K562 (cell line): Measurements from ENCODE around the gene UBE3B. TPM values are rescaled to one million over a fixed set of nuclear protein-coding genes. Genes with fewer than 3 reads are reported as not detected.

Experiments used
- ATAC-seq: fragments of 200-7000 bp; cut with Tn5 transposase; 3 replicates; pipeline ENCODE4 v1.9.1; 2020; ENCODE audit warnings: moderate library complexity
- BruUV-seq: library from RNA; stranded (reverse); fragments of 400-500 nt; replicated peaks from 2 replicates; lab custom pipeline; 2021; lab: Mats Ljungman, UMichigan
- CTCF ChIA-PET: fragments of 300-600 bp; formaldehyde crosslinking; extraction: SDS; loops from one replicate; lab custom pipeline; 2021; ENCODE audit warnings: low intra/inter-chr PET ratio; lab: Yijun Ruan, JAX
- POLR2A ChIA-PET: fragments of 300-600, 350-650 bp; sonication (Branson Sonifier 250); formaldehyde crosslinking; extraction: SDS; loops from one replicate; lab custom pipeline; 2021; ENCODE audit warnings: antibody characterized with exemption, inconsistent platforms; lab: Yijun Ruan, JAX
- DNase-seq, 4 experiments: peaks; one replicate each; pipeline versions ENCODE4 v3.0.0 to v3.0.0-alpha.2; 2011 to 2018; ENCODE audit warnings: low spot score in 3 of 4, mixed read lengths in 3 of 4; ENCODE audit errors: extremely low read depth in 1 of 4
- FAIRE-seq: peaks from 2 replicates; lab custom pipeline; 2011; peaks lifted over from hg19 to GRCh38; lab: Jason Lieb, UNC
- H2AFZ ChIP-seq: 2 replicates; pipeline ENCODE4 v1.6.0; 2011; ENCODE audit warnings: low read depth, low read length, control low read depth, inconsistent platforms
- H3K27ac ChIP-seq: fragments of 200-600 bp; 3 replicates; pipeline ENCODE4 v1.8.0; 2011; ENCODE audit warnings: low read depth, mild to moderate bottlenecking, control low read depth, inconsistent platforms, low read length, moderate library complexity, mixed read lengths; ENCODE audit errors: extremely low read depth
- H3K27me3 ChIP-seq, 2 experiments: fragments of 300-600 bp in 1 of 2; 2 replicates in 1 of 2; 3 replicates in 1 of 2; pipeline versions ENCODE4 v1.6.0 to v1.8.0; 2011; ENCODE audit warnings: inconsistent platforms in 2 of 2, low read length in 2 of 2, mild to moderate bottlenecking in 1 of 2, mixed read lengths in 1 of 2, moderate library complexity in 1 of 2; ENCODE audit not compliant: control insufficient read depth in 2 of 2, insufficient read depth in 2 of 2
- H3K36me3 ChIP-seq: fragments of 300-600 bp; 3 replicates; pipeline ENCODE4 v1.8.0; 2011; ENCODE audit warnings: mild to moderate bottlenecking, low read length, inconsistent platforms; ENCODE audit not compliant: control insufficient read depth, insufficient read depth
- H3K4me1 ChIP-seq, 2 experiments: fragments of 200-600 bp in 1 of 2; replicated peaks in 1 of 2; 2 replicates in 1 of 2; 3 replicates in 1 of 2; pipeline versions ENCODE4 v1.5.1 to v1.8.0; 2011; ENCODE audit warnings: inconsistent platforms in 2 of 2, low read length in 2 of 2, mild to moderate bottlenecking in 1 of 2, mixed read lengths in 1 of 2, moderate library complexity in 1 of 2; ENCODE audit not compliant: control insufficient read depth in 2 of 2, insufficient read depth in 2 of 2
- H3K4me2 ChIP-seq: 2 replicates; pipeline ENCODE4 v1.6.1; 2011; ENCODE audit warnings: low read length, control low read depth, inconsistent platforms, mixed read lengths; ENCODE audit not compliant: insufficient read depth
- H3K4me3 ChIP-seq: fragments of 200-600 bp; sonication (generic), shearing (Covaris generic); 2 replicates; pipeline ENCODE4 v1.5.1; 2016; ENCODE audit warnings: control low read depth, inconsistent platforms
- H3K79me2 ChIP-seq: fragments of 200-600 bp; 3 replicates; pipeline ENCODE4 v1.8.0; 2011; ENCODE audit warnings: low read length, inconsistent platforms; ENCODE audit not compliant: control insufficient read depth, insufficient read depth
- H3K9ac ChIP-seq, 2 experiments: 2 replicates each; pipeline versions ENCODE4 v1.6.0 to v1.6.1; 2011; ENCODE audit warnings: low read depth in 2 of 2, low read length in 2 of 2, control low read depth in 1 of 2, inconsistent platforms in 1 of 2, mild to moderate bottlenecking in 1 of 2, mixed read lengths in 1 of 2; ENCODE audit not compliant: insufficient read depth in 1 of 2
- H3K9me1 ChIP-seq: one replicate; pipeline ENCODE4 v1.6.0; 2011; ENCODE audit warnings: inconsistent platforms, mild to moderate bottlenecking, low read length, moderate library complexity; ENCODE audit not compliant: control insufficient read depth, insufficient read depth
- H3K9me3 ChIP-seq: replicated peaks from 2 replicates; pipeline ENCODE4 v1.5.1; 2011; ENCODE audit warnings: low read depth, low read length, inconsistent platforms; ENCODE audit not compliant: control insufficient read depth, insufficient read depth
- H4K20me1 ChIP-seq: replicated peaks from 2 replicates; pipeline ENCODE4 v1.6.1; 2011; ENCODE audit warnings: low read length, inconsistent platforms, mixed read lengths; ENCODE audit not compliant: control insufficient read depth, insufficient read depth
- ARID1B ChIP-seq: fragments of 450-650 bp; IDR thresholded peaks from 2 replicates; pipeline ENCODE4 v1.6.1; 2016; ENCODE audit warnings: antibody characterized with exemption, mild to moderate bottlenecking, inconsistent platforms
- ARID2 ChIP-seq: fragments of 450-650 bp; IDR thresholded peaks from 2 replicates; pipeline ENCODE4 v1.6.1; 2017; ENCODE audit warnings: antibody characterized with exemption, mild to moderate bottlenecking
- ARID4B ChIP-seq: sonication (generic); formaldehyde crosslinking; IDR thresholded peaks from 2 replicates; pipeline ENCODE4 v1.8.0; 2022; ENCODE audit warnings: mild to moderate bottlenecking, missing genetic modification reagents
- LEF1 ChIP-seq: fragments of 450-650 bp; IDR thresholded peaks from 2 replicates; pipeline ENCODE4 v1.6.1; 2016; ENCODE audit warnings: mild to moderate bottlenecking
- RBFOX2 ChIP-seq: fragments of 200-400 bp; formaldehyde crosslinking; IDR thresholded peaks from 2 replicates; pipeline ENCODE4 v1.6.1; 2017; ENCODE audit warnings: low read depth, mild to moderate bottlenecking, low read length, moderate library complexity
- SUPT5H ChIP-seq: fragments of 450-650 bp; IDR thresholded peaks from 2 replicates; pipeline ENCODE4 v1.6.1; 2016
- TAF1 ChIP-seq: IDR thresholded peaks from 2 replicates; pipeline ENCODE4 v1.6.1; 2011; ENCODE audit warnings: mild to moderate bottlenecking, low read length, moderate library complexity; ENCODE audit not compliant: insufficient read depth, control insufficient read depth, severe bottlenecking; ENCODE audit errors: extremely low read depth
- ZNF253 ChIP-seq: fragments of 250-450 bp; sonication (Bioruptor Pico); conservative IDR thresholded peaks from 2 replicates; pipeline ENCODE4 v1.6.1; 2021; ENCODE audit warnings: mild to moderate bottlenecking
- ZNF644 ChIP-seq: fragments of 200-800 bp; sonication (Bioruptor generic); IDR thresholded peaks from 2 replicates; pipeline ENCODE4 v1.6.1; 2016; ENCODE audit warnings: low read depth, missing genetic modification characterization, missing compliant biosample characterization
- ZNF785 ChIP-seq: fragments of 250-450 bp; sonication (Bioruptor Pico); IDR thresholded peaks from 2 replicates; pipeline ENCODE4 v1.4.0; 2020; ENCODE audit warnings: mild to moderate bottlenecking
- WGBS: fragments of 100-300 bp; shearing (Covaris generic); methylation state at CpG from one replicate; pipeline ENCODE4 v1.1.6; 2016; ENCODE audit warnings: low coverage, mixed read lengths; ENCODE audit not compliant: insufficient coverage; ENCODE audit errors: missing lambda C conversion rate; 5-methylcytosine and 5-hydroxymethylcytosine counted together
- in situ Hi-C: fragments of 300-500 bp; cut with MboI; formaldehyde crosslinking; loops from 4 replicates; pipeline ENCODE4 v1.15.0; 2018; ENCODE audit warnings: inconsistent platforms, mixed read lengths
- intact Hi-C: fragments of 100-400 bp; cut with micrococcal nuclease; formaldehyde crosslinking; loops from 2 replicates; pipeline ENCODE4 v1.14.2; 2022
- polyA plus RNA-seq, 8 experiments: library from polyadenylated mRNA; depleted of rRNA in 4 of 8; stranded (reverse) in 5 of 8; unstranded in 3 of 8; fragments of >200 nt; fragmentation: Nextera tagmentation in 2 of 8; fragmentation: Illumina TruSeq in 1 of 8; extraction: Ambion mirVana in 2 of 8; extraction: Trizol in 1 of 8; gene quantifications; 2 replicates each; pipeline versions ENCODE4 v1.2.1 to v1.2.3, GENCODE V29; 2011 to 2014; ENCODE audit warnings: inconsistent platforms in 1 of 8, missing spikeins in 1 of 8
- total RNA-seq, 7 experiments: library from RNA; depleted of rRNA in 6 of 7; stranded (reverse); fragments of >200 nt in 6 of 7; fragmentation: Illumina TruSeq in 2 of 7; extraction: Trizol in 2 of 7; gene quantifications; 2 replicates each; pipeline versions ENCODE4 v1.2.1 to v1.2.3, GENCODE V29; 2011 to 2021; ENCODE audit warnings: low replicate concordance in 1 of 7
- TF ChIP-seq, protein P1 (sequence below): sonication (generic); formaldehyde crosslinking; IDR thresholded peaks from 2 replicates; pipeline ENCODE4 v1.8.0; 2022; ENCODE audit warnings: missing genetic modification reagents, mild to moderate bottlenecking, moderate library complexity, borderline replicate concordance

UBE3B gene
- total and polyA plus RNA-seq, 9 of the 15 experiments (the other 6 are each of a cell fraction or from before 2014, with no cell fraction given): 7.6 to 23.6 (median 15.5) TPM

DNA sequence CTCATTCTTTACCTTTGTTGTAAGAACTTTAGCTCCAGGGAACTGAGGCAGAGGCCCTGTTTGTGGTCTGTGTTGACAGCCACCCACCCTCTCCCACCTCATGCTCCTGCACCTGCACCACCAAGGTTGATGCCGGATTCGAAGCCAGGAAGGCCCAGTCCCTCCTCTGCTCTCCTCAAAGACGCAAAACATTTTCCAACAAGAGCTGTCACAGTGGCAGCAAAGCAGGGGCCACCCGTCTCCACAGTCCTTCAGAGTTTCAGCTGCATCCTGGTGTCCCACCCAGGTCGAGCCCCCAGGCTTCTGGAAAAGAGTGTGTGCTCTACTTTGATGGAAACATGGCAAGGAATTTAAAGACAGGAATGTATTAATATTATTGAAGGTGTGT, 58.4 kb downstream of the UBE3B start (continued):
- TF ChIP-seq ZNF253 (CRISPR knock-in tag) (no peak), TAF1 (no peak), RBFOX2 (no peak), ZNF644 (tag) (no peak), ARID4B (CRISPR knock-in tag) (no peak)

GRCh38 chr12:109537136-109537535, 59.7 kb downstream of the UBE3B start:
- no peak for DNase-seq
- Histone ChIP-seq H4K20me1 (peaks cover 14% of the 10 kb centered on the region; the same call in 1 of the 2 replicates), H3K4me3 (no peak overlapping the region), H3K27me3 (peaks cover 28 to 50% of the 10 kb centered on the region in 2 experiments), H3K4me2 (no peak overlapping the region), H3K27ac (no peak overlapping the region), H3K36me3 (no peaks in the 10 kb centered on the region), H3K9me1 (no peaks in the 10 kb centered on the region), H3K79me2 (no peaks in the 10 kb centered on the region), H3K9me3 (peaks cover 3% of the 10 kb centered on the region; the same call in 1 of the 2 replicates), H3K4me1 (peaks cover 0 to 5% of the 10 kb centered on the region in 2 experiments; a peak in 2 of 5 replicates), H3K9ac (no peak overlapping the region), H2AFZ (no peak overlapping the region)
- POLR2A ChIA-PET: no interaction called here
- no TSS peak for BruUV-seq
- in situ Hi-C loops: no loop called here
- FAIRE-seq: no peak
- 28% methylated on average over 8 of the region's 8 CpGs for WGBS
- CTCF ChIA-PET: no interaction called here
- intact Hi-C loops: no loop called here
- no peak for ATAC-seq
- TF ChIP-seq LEF1: no peak
- no peak for TF ChIP-seq SUPT5H
- no peak for TF ChIP-seq ARID2
- no peak for TF ChIP-seq ZNF785 (CRISPR knock-in tag)
- TF ChIP-seq ARID1B: no peak
- TF ChIP-seq, protein P1, sequence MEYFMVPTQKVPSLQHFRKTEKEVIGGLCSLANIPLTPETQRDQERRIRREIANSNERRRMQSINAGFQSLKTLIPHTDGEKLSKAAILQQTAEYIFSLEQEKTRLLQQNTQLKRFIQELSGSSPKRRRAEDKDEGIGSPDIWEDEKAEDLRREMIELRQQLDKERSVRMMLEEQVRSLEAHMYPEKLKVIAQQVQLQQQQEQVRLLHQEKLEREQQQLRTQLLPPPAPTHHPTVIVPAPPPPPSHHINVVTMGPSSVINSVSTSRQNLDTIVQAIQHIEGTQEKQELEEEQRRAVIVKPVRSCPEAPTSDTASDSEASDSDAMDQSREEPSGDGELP (CRISPR knock-in tag): no peak
